Activated effector memory CD4-positive, alpha-beta T cell treated with Interleukin-2 at 50 U/mL for 16 hours (primary cell): ENCODE data around the gene ABCG2.

Experiments used
- DNase-seq: peaks from one replicate; pipeline ENCODE4 v3.0.0-alpha.2; 2020

The ABCG2 gene

DNA sequence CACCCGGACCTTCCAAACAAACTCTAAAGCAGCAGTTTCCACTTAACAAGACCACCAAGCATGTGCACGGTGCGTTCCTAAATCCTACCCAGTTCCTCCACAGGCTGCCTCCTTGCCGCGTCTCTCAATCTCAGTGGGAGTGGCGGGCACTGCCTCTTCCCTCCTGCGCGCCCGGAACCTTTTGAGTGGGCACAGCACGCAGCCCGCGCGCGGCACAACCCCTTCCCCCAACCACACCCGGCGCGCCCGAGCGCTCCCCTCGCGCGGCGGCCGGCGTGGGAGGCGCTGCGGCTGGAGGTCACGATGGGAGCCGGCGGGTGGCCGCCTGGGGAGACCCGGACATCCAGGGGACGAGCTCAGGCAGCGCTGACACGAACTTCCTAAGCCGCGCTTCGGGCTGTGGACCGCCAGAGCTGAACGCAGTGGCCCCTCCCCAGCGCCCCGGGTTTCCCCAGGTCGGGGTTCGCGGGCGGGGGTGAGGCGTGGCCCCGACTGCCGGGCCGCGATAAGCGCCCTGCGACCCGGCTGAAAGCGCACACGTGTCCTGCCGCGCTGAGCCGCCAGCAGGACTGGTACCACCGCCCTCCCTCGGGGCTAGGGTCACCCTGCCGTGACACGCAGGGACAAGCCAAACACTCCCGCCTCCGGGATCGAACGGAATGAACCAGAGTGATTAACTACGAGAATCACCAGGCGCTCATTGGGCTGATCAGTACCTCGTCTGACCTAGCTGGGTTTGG is at the start of gene ABCG2:
ABCG2 (minus strand) TSS at position 151 of the 740 bp plus-strand sequence. CDS start 18,644 bp downstream, outside the sequence.
- DNase-seq, result peak; percentile 8

DNA sequence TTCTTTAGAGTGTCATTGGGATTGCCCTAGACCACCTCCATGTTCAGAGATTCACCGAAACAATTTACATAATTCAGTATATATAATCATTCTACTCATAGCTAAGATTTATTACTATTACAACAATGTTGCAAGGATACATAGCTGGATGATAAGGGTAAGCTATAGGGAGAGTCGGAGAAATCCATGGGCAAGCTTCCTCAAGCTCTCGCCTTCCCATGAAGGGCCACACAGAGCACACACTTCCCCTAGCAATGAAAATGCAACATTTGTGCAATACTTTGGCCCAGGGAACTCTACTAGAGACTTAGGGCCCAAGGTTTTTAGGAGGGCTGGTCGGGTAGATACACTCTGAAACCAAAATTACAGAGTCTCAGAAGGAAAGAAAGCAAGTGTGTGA is 49.7 kb upstream of the ABCG2 start:
- DNase-seq, result no peak

DNA sequence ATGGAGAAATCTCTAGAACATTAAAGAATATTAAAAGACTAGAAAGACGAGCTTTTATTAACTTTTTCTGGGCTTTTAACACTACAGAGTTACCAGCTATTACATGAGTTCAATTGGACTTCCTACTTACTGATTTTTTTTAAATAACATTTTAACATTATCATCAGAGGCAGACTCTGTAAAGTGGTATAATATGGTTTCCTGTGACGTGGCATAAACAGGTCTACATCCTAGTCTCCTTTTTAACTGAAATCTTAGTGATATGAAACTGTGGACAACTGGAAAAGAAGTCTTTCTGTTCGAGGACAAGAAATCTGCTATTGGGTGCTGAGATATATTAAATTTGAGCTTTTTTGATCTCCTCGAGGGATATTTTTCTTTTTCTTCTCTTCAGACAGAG is 48.7 kb upstream of the ABCG2 start:
- DNase-seq, result no peak

DNA sequence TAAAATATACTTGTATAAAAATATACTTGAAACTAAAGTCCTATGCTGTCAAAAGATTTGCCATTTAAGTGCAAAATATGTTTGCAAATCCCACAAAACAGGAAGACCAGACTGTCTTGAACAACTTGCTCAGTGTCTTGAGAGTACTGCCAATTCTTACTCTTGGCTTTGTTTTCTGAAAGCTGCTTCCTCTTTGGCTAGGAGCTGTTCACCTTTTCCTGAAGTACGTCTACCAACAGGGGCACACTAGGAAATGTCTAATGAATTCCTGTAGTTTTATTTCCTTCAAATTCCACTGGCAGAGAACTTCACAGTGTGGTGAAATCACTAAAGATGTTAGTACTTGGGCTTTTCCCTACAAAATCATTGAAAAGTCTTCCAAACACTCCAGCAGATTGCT is 46.4 kb upstream of the ABCG2 start:
- no peak for DNase-seq

DNA sequence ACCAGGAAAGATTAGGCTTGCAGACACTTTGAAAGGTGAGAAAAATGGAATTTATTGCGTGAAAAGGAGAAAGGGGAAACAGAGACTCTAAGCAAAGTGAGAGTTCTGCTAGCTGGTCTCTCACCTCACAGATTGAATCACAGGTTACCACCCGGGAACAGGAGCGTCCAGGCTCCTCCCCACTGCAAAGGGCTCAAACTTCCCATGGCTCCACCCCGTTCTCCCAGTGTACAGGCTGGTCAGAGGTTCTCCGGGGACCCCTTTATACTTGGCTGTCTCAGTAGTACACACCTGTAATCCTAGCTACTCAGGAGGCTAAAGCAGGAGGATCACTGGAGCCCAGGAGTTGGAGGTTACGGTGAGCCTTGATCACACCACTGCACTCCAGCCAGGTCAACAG is 44.0 kb upstream of the ABCG2 start:
- no peak for DNase-seq

DNA sequence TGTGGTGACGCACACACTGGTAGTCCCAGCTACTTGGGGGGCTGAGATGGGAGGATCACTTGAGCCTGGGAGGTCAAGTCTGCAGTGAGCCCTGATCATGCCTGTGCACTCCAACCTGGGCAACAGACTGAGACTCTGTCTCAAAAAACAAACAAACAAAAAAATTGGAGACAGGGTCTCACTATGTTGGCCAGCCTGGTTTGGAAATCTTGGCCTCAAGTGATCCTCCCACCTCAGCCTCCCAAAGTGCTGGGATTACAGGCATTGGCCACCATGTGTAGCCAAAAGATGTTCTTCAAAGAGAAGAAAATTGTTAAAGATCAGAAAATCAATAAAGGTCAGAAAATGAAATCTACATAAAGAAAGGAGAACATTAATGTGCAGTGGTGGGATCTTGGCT is 41.7 kb upstream of the ABCG2 start:
- no peak for DNase-seq

DNA sequence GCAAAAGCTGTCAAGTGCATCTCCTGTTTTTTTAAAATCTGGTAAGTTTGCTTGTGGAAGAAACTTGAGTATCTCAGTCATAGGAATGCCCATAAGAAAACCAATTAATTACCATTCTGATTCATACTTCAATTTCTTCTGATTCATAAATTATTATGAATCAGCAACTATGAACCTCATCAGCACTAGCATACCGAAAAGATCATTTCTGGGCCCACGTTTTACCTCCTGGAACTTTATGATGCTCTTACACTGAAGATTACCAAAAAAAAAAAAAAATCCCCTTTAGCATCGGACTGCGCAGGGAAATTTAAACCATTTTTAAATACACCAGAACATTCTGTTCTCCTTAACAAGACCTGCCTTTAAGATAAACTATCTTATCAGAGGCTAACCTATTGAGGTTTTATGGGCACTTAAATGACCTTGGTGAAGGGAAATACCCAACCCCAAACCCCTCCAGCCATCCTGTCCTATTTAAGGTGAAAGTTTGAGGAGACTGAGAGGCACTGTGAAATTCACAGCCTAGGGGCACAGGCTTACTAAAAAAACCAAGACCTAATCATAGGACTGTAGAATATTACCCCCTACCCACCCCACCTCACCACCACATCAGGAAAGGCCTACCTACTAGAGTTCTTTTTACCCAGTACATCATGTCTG is 38.2 kb upstream of the ABCG2 start:
- DNase-seq, result no peak

DNA sequence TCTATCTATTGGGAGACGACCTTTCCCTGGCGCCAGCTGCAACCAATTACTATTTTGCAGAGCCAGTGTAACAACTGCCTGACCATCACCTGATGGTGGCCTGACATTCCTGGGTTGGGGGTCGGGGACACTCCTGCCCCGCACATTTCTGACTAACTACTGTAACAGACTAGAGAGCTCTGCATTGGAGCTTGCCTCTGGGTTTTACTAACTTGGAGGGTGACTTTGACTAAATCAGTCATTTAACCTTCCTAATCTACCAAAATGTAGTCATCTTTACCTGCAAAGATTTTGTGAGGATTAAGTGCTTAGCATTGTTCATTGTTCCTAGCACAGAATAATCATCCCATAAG is 37.5 kb upstream of the ABCG2 start:
- no peak for DNase-seq

DNA sequence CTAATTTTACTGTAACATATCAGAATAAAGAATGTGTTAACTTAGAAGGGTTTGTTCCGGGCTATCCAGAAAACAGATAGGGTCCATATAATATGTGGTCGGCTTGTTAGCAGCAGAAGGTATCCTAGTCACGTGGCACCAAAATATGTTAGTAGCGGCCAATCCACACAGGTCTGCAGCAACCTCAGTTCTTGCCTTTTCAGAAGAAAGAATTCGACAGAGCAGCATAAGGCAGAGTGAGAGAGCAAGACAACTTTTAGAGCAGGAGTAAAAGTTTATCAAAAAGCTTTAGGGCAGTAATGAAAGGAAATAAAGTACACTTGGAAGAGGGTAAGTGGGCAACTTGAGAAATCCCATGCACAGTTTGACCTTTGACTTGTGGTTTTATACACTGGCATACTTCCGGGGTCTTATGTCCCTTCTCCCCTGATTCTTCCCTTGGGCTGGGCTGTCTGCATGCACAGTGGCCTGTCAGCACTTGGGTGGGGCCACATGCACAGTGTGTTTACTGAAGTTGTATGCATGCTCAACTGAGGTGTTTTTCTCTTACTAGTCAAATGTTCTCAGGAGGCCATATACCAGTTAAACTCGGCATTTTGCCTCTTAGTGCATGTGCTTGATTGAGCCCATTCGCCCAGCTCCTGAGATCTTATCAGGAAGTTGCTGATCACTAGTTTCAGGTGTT is 37.0 kb upstream of the ABCG2 start:
- no peak for DNase-seq

DNA sequence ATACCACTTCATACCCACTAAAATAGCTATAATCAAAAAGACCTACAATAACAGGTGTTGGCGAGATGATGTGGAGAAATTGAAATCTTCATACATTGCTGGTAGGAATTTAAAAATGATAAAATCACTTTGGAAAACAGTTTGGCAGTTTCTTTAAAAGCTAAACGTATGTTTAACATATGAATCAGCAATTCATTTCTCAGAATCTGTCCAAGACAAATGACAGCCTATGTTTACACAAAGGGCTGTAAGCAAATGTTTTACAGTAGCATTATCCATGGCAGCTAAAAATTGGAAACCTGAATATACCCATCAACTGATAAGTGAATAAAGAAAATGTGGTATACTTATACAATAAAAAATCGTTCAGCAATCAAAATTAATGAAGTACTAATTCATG is 33.0 kb upstream of the ABCG2 start:
- no peak for DNase-seq

DNA sequence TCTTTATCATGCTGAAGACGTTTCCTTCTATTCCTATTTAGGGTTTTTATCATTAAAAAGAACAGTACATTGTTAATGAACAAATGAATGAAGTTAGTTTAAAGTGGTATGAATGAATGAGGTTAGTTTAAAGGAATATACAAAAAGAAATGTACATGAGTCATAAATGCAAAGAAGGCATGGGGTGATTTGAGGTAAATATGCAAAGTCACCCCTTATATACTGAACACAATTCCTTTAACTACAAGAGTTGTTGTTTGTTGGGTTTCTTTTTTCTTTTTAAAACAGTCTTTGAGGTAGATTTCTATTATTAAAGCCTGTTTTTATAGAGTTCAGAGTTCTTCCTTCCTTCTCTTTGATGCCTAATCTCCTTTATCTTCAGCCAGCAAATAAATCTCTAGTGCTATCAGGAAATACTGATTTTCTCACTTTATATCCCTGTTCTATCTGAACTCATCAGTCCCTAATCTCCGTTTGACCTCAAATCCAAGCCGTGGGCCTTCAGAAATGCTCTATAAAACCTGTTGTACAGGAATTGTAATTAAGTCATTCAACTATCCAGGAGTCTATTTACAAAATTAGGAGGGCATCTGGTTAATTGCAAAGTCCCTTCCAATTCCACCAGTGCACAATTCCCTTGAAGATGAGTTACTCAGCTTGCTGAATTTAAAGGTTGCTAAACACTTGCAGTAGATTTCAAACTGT is 31.6 kb upstream of the ABCG2 start:
- DNase-seq, result no peak

DNA sequence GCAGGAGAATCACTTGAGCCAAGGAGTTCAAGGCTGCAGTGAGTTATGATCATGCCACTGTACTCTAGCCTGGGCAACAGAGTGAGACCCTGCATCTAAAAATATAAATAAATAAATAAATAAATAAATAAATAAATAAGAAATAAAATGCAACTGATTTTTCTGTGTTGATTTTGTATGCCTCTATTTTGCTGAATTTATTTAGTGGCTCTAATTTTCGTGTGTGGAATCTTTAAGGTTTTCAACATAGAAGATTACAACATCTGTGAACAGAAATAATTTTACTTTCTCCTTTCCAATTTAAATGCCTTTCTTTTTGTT is 30.9 kb upstream of the ABCG2 start:
- DNase-seq, result no peak

DNA sequence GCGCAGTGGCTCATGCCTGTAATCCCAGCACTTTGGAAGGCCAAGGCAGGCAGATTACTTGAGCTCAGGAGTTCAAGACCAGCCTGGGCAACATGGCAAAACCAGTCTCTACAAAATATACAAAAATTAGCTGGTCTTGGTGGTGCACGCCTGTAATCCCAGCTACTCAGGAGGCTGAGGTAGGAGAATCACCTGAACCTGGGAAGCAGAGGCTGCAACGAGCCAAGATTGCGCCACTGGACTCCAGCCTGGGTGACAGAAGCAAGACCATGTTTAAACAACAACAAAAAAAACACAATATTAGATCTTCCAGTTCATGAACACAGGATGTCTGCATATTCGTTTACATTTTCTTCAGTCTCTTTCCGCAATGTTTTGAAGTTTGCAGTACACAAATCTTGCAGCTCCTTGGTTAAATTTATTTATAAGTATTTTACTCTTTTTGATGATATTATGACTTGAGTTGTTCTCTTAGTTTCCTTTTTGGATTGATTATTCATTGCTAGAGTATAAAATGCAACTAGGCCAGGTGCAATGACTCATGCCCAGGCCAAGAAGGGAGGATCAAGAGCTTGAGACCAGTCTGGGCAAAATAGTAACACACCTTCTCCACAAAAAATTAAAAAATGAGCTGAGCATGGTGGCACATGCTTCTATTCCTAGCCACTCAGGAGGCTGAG is 30.4 kb upstream of the ABCG2 start:
- DNase-seq, result no peak

DNA sequence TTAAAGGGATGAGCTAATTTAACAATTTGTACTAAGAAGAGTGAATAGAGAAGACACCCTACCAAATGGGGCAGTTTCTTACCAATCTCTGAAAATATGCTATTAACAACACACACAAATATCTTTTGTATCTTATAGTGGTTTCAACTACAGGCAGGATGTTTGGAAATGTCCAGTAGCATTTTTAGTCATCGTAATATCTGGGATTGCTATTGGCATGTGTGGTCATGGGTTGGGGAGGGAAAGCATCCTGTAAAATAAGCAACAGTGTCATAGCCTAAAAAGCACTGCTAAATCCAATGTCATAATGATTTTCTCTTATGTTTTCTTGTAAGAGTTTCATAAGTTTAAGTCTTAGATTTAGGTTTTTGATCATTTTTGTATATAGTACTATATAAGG is 29.3 kb upstream of the ABCG2 start:
- no peak for DNase-seq

DNA sequence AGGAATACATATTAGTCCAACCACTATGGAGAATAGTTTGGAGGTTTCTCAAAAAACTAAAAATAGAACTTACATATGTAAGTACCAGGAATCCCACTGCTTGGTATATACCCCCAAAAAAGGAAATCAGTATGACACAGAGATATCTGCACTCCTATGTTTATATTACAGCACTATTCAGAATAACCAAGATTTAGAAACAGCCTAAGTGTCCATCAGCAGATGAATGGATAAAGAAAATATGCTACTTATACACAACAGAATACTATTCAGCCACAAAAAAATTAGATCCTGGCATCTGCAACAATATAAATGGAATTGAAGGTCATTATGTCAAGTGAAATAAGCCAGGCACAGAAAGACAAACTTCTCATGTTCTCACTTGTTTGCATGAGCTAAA is 27.5 kb upstream of the ABCG2 start:
- no peak for DNase-seq

DNA sequence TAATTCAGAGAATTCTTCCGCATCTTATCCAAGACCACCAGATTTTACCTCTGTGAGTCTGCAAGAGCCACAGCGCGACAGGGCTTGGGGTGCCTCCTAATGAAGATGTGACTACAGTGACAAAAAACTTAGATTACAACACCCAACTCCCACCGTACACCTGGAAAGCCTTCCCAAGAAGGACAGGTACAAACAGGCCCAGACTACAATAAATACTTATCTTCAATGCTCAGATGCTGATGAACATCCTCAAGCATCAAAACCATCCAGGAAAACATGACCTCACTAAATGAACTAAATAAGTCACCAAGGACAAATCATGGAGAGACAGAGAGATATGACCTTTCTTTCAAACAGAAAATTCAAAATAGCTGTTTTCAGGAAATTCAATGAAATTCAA is 20.8 kb upstream of the ABCG2 start:
- no peak for DNase-seq

DNA sequence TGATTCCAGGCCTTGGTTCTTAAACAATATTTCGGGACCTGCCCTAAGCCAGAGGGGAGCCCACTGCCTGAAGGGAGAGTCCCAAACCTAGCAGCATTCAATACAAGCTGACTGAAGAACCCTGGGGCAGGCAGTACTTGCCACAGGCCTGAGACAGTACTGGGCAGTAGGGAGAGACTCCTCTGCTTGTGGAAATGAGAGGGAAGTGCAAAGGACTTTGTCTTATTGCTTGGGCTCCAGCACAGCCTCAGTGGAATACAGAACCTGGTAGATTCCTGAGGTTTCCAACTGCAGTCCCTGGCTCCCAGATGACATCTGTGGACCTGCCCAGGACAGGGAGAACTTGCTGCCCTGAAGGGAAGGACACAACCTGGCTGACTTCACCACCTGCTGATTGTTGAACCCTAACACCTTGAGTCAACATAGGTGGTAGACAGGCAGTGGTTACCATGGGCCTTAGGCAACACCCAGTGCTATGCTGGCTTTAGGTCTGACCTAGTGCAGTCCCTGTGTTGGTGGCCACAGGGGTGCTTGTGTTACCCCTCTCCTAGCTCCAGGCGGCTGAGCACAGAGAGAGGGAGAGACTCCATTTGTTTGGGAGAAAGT is 20.3 kb upstream of the ABCG2 start:
- no peak for DNase-seq

DNA sequence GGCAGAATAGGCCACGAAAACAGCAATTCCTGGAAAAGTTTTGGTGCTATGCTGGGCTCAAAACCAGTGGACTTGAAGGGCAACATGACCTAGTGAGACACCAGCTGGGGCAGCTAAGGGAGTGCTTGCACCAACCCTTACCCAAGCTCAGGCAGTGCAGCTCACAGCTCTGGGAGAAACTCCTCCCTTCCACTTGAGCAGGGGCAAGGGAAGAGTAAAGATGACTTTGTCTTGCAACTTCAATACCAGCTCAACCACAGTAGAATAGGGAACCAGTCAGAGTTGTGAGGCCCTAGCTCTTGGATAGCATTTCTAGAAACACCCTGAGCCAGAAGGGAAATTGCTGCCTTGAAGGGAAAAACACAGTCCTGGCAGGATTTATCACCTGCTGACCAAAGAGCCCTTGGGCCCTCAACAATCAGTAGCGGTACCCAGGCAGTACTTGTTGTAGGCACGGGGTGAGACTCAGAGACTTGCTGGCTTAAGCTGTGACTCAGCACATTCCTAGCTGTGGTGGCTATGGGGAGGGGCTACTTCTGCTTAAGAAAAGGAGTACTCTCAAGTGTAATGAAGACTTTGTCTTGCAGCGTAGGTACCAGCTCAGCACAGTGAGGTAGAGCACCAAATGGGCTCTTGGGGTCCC is 19.7 kb upstream of the ABCG2 start:
- DNase-seq, result no peak

DNA sequence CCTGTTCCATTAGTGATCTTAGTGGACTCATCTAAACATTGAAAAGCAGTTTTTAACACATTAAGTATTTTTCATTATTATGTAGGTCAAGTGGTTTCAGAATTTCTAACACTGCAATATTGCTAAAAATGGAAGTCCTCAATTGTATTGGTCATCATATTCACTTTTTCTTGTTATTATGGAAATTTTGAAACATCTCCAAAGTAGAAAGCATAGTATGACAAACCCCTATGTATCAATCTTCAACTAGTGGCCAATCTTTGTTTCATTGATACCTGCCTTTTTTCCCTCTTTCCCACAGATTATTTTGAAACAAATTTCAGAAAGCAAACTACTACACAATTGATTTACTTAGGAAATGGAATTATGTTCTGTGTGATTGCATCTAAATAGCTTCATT is 14.5 kb upstream of the ABCG2 start:
- DNase-seq, result no peak

DNA sequence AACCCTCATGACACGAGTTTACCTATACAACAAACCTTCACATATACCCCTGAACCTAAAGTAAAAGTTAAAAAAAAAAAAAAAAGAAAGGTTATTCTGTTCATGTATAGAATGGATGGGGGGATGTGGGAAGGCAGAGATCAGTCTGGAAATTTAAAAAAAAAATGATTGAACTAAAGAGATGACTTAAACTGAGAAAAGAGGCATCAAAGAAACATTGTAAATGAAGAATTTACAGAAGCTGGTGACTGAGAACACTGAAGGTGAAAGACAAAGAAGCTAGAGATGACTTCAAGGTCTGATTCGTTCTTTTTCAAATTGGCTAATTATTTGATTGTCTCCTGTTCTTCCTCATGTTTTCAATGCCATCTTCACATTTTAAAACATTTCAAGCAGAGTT is 12.8 kb upstream of the ABCG2 start:
- DNase-seq, result no peak

DNA sequence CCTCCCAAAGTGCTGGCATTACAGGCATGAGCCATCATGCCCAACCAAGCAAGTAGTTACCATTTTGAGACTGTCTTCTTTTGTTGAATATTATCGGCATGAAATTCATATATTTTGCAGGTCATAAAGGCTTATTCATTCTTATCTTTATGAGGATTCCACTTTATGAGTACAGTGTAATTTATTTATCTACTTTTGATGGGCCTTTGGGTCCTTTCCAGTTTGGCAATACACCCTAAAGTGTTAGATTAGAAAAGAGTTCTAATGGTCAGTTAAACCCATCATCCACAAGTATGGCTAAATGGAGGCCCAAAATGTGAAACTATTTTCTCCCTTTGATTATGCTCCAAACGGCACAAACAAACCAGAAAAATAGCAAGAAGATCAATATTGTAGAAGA is 10.9 kb upstream of the ABCG2 start:
- no peak for DNase-seq

DNA sequence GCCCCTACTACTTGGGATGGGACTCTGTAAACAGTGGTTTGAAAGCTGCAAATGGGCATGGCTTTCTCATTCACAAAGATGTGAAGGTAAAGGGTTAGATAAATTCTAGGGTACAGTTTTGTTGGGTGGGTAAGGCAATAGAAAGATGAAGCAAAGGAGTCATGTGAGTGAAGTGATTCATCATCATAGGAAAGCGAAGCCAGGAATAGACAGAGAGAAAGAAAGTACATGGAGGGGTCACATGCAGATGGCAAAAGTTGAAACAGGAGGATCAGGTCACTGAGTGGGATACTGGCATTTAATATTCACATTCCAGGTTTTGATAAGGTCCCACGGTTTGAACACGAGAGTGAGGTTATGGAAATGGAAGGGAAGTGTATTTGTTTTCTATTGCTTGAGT is 8.2 kb upstream of the ABCG2 start:
- no peak for DNase-seq
